HG03060 (cell line): Measurements from ENCODE around the gene PRRT1.

Source experiments
- ATAC-seq: cut with Tn5 transposase; IDR thresholded peaks from one replicate; pipeline ENCODE4 v1.9.1; 2021; ENCODE audit warnings: low read depth, moderate number of reproducible peaks; ENCODE audit not compliant: unreplicated experiment

Gene PRRT1

GRCh38 chr6:32127717-32128592 is 23.8 kb downstream of the PRRT1 start, which contains the start of gene ATF6B:
Gene ATF6B (minus strand): TSS chr6:32128246. CDS start chr6:32128207, 39 bp downstream.
- ATAC-seq: peak; percentile 90

DNA sequence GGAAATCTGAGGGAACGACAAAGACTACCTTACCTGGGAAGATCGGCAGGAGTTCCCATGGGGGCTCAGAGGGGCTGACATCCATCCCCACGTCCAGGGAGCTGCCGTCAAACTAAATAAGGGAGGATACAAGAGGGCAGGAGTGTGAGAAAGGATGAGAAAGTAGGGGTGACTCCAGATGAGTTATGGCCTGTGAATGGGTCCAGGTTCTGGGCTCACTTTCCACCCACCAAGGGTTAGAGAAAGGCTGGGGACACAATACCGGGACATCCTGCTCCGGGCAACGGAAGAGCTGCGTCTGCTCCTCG is 24.4 kb downstream of the PRRT1 start:
- ATAC-seq: no peak

DNA sequence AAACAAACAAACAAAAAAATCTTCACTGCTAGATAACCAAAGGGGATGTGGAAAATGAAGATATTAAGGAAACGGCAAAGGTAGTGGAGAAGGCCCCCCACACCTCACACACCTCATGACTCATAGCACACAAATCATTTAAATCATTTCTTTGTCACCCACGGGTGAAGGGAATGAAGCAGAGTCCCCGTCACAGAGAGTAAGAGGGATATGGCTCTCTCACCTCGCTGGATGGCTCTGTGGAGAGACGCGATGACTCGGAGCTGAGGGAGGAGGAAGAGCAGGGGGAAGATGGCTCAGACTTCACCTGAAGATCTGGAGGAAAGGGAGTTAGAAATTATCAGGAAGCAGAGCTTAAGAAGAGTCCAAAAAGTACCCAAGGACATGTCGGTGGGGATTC is 24.9 kb downstream of the PRRT1 start:
- no peak for ATAC-seq

DNA sequence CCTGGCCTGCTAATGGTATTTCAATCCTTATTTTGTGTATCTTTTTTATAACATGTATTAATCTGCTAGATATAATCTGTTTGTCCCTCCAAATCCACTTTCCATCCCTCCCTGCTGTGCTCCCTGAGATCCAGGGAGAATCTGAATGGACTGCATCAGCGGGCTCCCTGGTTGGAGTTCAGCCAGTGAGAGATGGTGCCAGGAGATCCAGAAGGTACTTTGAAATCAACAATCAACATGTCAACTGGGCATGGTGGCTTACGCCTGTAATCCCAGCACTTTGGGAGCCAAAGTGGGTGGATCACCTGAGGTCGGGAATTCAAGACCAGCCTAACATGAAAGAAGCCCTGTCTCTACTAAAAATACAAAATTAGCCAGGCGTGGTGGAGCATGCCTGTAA is 28.1 kb downstream of the PRRT1 start:
- ATAC-seq: no peak

DNA sequence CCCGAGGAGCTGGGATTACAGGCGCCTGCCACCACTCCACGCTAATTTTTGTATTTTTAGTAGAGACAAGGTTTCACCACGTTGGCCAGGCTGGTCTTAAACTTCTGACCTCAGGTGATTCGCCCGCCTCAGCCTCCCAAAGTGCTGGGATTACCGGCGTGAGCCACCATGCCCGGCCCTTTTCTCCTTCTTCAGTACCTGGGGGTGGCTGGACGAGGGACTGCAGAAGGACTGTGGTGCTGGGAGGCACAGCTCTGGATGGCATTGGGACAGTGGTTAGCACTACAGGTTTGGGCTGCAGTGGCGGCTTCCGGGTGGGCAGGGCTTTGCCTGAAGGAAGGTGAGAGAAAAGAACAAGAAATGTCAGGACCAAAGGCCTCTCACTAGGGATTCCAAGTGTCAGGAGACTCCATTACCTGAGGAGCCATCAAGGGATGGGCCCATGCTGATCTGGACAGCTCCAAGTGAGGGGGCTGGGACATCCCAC is 31.1 kb downstream of the PRRT1 start:
- ATAC-seq: no peak

DNA sequence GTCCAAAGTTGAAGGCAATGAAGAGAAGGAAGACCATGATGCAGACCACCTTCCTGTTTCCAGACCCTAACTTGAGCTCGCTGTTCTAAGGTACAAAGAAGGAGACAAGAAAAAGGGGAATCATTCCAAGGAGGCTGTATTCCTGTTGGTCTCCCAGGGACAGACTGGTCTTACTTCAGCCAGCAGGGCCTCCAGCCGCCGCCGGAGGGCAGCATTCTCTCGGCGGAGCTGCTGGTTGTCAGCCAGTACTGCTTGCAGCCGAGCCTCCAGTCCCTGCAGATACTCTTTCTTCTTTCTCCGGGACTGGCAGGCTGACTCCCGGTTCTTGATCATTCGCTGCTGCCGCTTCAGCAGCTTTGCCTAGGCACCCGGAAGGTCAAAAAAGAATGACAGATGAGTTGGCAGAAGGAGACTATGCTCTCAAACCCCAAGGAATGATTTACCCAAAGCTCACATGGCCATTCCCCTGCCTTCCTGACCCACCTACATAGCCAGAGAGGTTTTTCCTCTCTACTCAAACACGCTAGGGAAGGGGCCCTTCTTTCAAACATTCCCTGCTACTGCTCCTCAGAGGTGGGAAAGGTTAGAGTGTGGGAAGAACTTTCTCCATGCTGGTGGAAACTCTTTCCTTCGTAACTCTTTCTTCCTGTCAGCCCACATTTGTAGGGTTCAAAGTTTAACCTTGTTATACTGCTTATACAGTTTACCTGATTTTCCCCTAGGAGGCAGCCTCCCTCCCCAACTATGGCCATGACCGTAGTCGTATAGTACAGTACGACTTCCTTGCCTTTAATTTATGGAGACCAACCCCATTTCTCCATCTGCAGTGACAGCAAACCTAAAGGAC is 32.7 kb downstream of the PRRT1 start:
- ATAC-seq: no peak

DNA sequence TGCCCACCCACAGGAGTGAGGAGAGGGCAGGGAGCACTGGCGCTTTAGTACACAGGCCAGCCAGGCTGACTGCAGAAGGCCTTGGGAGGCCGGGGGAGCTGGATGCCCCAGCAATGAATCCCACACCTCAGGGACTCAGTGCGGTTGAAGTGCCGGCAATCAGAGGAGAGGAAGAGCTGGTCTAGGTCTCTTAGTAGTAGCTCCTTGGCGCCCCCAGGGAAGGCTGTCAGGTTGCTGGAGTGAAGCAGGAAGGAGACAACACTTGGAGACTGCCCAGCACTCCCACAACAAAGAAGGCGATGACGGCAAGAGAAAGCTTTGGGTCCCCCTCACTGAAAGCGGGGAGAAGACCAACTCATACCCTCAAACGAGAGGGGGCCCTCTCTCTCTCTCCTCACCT is 34.3 kb downstream of the PRRT1 start:
- ATAC-seq: no peak

GRCh38 chr6:32116674-32117073 is 35.1 kb downstream of the PRRT1 start:
- no peak for ATAC-seq

- no peak for ATAC-seq
Measured at GRCh38 chr6:32115623-32116022, 36.1 kb downstream of the PRRT1 start.

GRCh38 chr6:32114796-32115195 is 36.9 kb downstream of the PRRT1 start:
- ATAC-seq: no peak

GRCh38 chr6:32113386-32114352 is 38.1 kb downstream of the PRRT1 start:
- ATAC-seq: no peak

DNA sequence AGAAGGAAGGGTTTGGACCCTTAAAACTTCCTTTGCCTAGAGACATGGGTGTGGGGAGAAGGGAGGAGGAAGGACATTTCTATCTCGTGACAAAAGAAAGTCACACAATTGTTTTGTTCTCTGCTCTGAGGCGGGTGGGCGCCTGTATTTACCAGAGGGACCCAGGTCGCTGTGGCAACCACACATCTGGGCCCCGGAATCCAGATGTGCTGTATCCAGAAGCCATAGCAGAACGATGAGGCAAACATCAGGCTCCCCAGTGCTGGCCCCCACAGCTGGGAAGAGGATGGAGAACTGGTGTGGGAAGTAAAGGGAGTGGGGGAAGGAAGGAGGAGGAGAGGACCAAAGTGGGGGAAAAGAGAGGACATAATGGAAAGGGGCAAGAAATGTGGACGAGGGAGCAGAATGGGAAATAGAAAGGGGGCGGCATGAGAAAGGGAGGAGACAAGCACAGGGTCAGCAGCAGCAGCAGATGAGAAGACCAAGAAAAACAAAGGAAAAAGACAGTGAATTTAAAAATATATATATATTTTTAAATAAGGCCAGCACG is 39.2 kb downstream of the PRRT1 start:
- no peak for ATAC-seq

DNA sequence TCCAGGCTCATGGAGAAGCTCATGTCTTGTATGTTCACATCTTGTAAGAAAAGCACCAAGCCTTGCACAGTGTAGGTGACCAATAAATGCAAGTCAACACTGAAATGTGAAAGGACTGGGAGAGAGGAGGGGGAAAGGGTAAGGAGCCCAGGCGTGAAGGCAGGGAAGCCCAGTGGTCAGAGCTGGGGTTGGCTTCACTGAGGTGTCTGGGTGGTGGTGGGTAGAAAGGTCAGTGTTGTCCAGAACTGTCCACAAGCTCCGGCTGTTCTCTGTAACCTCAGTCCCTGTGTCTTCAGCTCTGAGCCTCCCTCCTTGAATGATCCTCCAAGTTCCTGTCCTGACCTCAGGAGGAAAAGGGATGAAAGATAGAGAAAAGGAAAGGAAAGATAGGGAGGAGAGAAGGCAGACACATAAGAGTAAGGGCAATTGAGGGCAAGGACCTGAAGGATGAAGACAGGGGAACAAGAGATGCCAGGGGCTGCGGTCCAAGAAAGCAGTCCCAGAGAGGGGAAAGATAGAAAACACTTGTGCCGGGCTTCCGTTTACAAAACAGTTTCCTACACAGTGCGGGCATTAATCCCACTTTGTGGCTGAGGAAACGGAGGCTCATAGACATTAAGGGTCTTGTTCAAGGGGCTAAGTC is 40.2 kb downstream of the PRRT1 start:
- no peak for ATAC-seq

- ATAC-seq: no peak
Measured at GRCh38 chr6:32110632-32111031, 41.1 kb downstream of the PRRT1 start.

- ATAC-seq: no peak
Measured at GRCh38 chr6:32109765-32110160, 42.0 kb downstream of the PRRT1 start.

DNA sequence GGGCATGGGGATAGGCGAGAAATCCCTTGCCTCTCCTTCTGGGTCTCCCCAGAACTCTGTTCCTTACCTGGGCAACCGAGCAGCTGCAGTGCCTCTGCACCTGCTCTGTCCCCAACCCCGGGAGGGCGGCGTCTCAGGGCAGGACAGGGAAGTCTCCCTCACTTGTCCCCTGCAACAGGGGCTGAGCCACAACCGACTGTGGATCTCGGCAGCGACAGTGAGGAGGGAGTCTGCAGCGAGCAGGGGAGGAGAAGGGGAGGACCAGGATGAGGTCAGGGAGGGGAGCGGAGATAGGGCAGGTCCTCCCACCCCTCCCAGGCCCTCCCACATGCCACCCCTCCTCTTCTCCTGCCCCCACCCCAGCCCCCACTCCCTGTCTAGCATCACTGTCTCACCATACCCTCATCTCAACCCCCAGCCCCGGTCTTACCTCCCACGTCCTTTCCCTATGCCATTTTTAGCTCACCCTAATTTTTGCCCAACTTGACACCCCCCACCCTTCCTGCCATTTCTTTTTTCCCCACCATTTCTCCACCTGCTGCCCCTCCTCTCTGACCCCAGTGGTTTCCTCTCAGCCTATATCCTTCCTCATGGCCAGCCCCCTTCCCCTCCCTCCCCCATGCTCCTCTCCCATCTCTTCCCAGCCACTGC is 42.5 kb downstream of the PRRT1 start, which contains the start of gene TNXB:
Gene TNXB, minus strand, starts transcription at position 225 of the 651 bp plus-strand sequence. CDS start 11,140 bp downstream, outside the sequence.
- ATAC-seq: no peak

DNA sequence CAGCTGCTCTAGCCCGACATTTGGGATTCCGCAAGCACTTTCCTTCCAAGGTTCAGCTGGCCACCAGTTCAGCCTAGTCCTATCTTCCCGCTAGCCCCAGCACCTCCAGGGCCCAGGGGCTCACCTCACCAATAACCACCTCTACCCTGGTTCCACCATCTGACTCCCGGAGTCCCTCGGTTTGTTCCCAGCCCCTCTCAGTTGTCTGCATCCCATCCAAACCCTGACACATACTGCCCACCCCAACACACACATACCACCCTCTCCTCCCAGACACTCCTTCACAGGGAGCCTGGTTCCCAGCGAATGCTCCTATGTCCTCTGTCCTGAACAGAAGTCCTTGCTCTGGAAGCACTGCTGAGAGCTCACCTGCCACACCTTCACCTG is 43.0 kb downstream of the PRRT1 start:
- no peak for ATAC-seq

- no peak for ATAC-seq
Measured at GRCh38 chr6:32108094-32108627, 43.6 kb downstream of the PRRT1 start.

- no peak for ATAC-seq
Measured at GRCh38 chr6:32107406-32107805, 44.3 kb downstream of the PRRT1 start.
